Activated CD8-positive, alpha-beta memory T cell treated with anti-CD3 and anti-CD28 coated beads for 4 hours (primary cell): ENCODE data around the gene TMEM237.
"Not testable (repeated sequence)": the region's sequence is repeated elsewhere in the genome, so short reads cannot be mapped to it uniquely, and the experiment has no call there.

Experiments
- DNase-seq, 2 donors: peaks; one replicate each; pipeline ENCODE4 v3.0.0-alpha.2; 2020; ENCODE audit warnings: low read depth in 2 of 2

The TMEM237 gene

GRCh38 chr2:201643216-201643890 lies at the start of gene TMEM237:
TMEM237 (minus strand) TSS chr2:201643503; CDS start chr2:201643400, 103 bp downstream.
- no peak for DNase-seq

- no peak for DNase-seq
These were observed 41.9 kb upstream of the TMEM237 start for GRCh38 chr2:201685156-201685555.

- no peak for DNase-seq
These were observed 37.4 kb upstream of the TMEM237 start for GRCh38 chr2:201680743-201681142.

- DNase-seq = no peak
These were observed 35.1 kb upstream of the TMEM237 start for GRCh38 chr2:201678401-201678800.

- DNase-seq = no peak
These were observed 32.2 kb upstream of the TMEM237 start for GRCh38 chr2:201675454-201675853.

- DNase-seq = no peak
These were observed 31.5 kb upstream of the TMEM237 start for GRCh38 chr2:201674794-201675193.

GRCh38 chr2:201674298-201674697 lies 31.0 kb upstream of the TMEM237 start:
- no peak for DNase-seq

GRCh38 chr2:201673546-201673945 lies 30.2 kb upstream of the TMEM237 start:
- DNase-seq = no peak

- not testable (repeated sequence) for DNase-seq
These were observed 27.9 kb upstream of the TMEM237 start for GRCh38 chr2:201671205-201671604.

- DNase-seq = no peak
These were observed 26.6 kb upstream of the TMEM237 start for GRCh38 chr2:201669865-201670264.

GRCh38 chr2:201668402-201668910 lies 25.2 kb upstream of the TMEM237 start:
- no peak for DNase-seq

- DNase-seq = no peak
These were observed 21.0 kb upstream of the TMEM237 start for GRCh38 chr2:201664334-201664733.

GRCh38 chr2:201661366-201661765 lies 18.1 kb upstream of the TMEM237 start:
- DNase-seq = no peak

GRCh38 chr2:201660293-201660895 lies 17.1 kb upstream of the TMEM237 start:
- no peak for DNase-seq

GRCh38 chr2:201656740-201657139 lies 13.4 kb upstream of the TMEM237 start:
- no peak for DNase-seq

- no peak for DNase-seq
These were observed 12.8 kb upstream of the TMEM237 start for GRCh38 chr2:201656102-201656501.

GRCh38 chr2:201654616-201655384 lies 11.5 kb upstream of the TMEM237 start:
- no peak for DNase-seq

- no peak for DNase-seq
These were observed 9.9 kb upstream of the TMEM237 start for GRCh38 chr2:201653221-201653620.

- no peak for DNase-seq
These were observed 6.1 kb upstream of the TMEM237 start for GRCh38 chr2:201649442-201649841.

GRCh38 chr2:201647431-201647830 lies 4.1 kb upstream of the TMEM237 start:
- DNase-seq = no peak

- no peak for DNase-seq
These were observed 698 bp upstream of the TMEM237 start for GRCh38 chr2:201644001-201644400.

- DNase-seq = peak; percentile 65 to 67
These were observed 606 bp downstream of the TMEM237 start for GRCh38 chr2:201642579-201643215.
